WTC11 (cell line): ENCODE results near the gene C6orf52.

Experiments
- CTCF ChIP-seq: fragments of 200-600 bp; IDR thresholded peaks from 2 replicates; pipeline ENCODE4 v1.8.0; 2022; ENCODE audit warnings: antibody characterized with exemption
- E2F4 ChIP-seq: sonication (generic); formaldehyde crosslinking; IDR thresholded peaks from 2 replicates; pipeline ENCODE4 v1.8.1; 2022; ENCODE audit warnings: low read depth, mild to moderate bottlenecking, moderate library complexity, missing genetic modification reagents, borderline replicate concordance
- JUN ChIP-seq: sonication (generic); formaldehyde crosslinking; IDR thresholded peaks from 2 replicates; pipeline ENCODE4 v1.8.0; 2023; ENCODE audit warnings: mild to moderate bottlenecking, missing genetic modification reagents
- MXD4 ChIP-seq: fragments of 250-450 bp; sonication (Bioruptor Pico); IDR thresholded peaks from 2 replicates; pipeline ENCODE4 v1.8.0; 2021; ENCODE audit warnings: mild to moderate bottlenecking, moderate library complexity, borderline replicate concordance
- ZNF396 ChIP-seq: fragments of 250-450 bp; sonication (Bioruptor Pico); IDR thresholded peaks from 2 replicates; pipeline ENCODE4 v1.8.0; 2021; ENCODE audit warnings: mild to moderate bottlenecking, moderate library complexity, borderline replicate concordance
- ZNF416 ChIP-seq: fragments of 250-450 bp; sonication (Bioruptor Pico); IDR thresholded peaks from 2 replicates; pipeline ENCODE4 v1.9.0; 2021; ENCODE audit warnings: mild to moderate bottlenecking, inconsistent platforms
- ZNF532 ChIP-seq: fragments of 250-450 bp; sonication (Bioruptor Pico); IDR thresholded peaks from 2 replicates; pipeline ENCODE4 v1.9.0; 2021; ENCODE audit warnings: mild to moderate bottlenecking, borderline replicate concordance
- ZNF671 ChIP-seq: fragments of 250-450 bp; sonication (Bioruptor Pico); IDR thresholded peaks from 2 replicates; pipeline ENCODE4 v1.8.0; 2021; ENCODE audit warnings: mild to moderate bottlenecking
- TF ChIP-seq, protein P1 (sequence below): sonication (generic); formaldehyde crosslinking; IDR thresholded peaks from 2 replicates; pipeline ENCODE4 v1.8.0; 2022; ENCODE audit warnings: mild to moderate bottlenecking, missing genetic modification reagents

DNA sequence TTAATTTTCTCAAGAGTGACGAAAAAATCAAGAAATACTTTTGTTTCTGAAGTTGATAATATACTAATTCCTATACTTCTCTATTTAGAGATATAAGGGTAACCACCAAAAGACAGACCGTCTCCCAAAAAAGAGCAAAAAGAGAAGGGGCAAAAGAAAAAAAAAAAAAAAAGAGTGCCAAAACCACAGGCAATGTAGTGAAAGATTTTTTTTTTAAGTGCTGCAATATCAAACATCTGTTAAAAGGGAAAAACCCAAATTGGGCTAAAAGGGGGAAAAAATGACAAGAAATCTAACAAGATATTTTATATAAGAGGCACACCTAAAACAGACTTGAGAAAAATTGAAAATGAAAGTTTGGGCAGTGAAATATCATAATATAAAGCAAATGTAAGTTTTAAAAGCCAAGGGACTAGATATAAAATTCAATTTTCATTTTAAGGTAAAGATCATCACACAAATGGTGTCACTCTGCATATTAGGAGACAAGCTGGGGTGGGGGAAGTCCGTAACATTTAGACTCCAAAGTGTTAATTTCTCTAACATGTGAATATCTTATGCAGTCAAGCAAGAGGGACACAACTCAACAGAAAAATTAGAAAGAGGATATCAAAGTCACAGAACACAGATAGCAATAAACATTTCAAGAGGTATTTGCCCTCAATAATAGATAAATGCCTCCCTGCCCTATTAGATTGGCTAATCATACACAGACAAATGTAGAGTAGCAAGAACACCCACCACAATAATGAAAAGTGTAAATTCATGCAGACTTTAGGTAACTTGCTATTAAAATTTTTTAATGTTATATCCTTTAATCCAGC is 9.1 kb downstream of the C6orf52 start:
- TF ChIP-seq CTCF, result no peak
- TF ChIP-seq, protein P1, sequence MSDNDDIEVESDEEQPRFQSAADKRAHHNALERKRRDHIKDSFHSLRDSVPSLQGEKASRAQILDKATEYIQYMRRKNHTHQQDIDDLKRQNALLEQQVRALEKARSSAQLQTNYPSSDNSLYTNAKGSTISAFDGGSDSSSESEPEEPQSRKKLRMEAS (CRISPR knock-in tag), result no peak
- TF ChIP-seq ZNF671, result no peak
- TF ChIP-seq E2F4 (CRISPR knock-in tag), result no peak
- no peak for TF ChIP-seq MXD4 (CRISPR knock-in tag)
- no peak for TF ChIP-seq ZNF532 (CRISPR knock-in tag)
- TF ChIP-seq ZNF416, result no peak
- no peak for TF ChIP-seq JUN
- no peak for TF ChIP-seq ZNF396 (CRISPR knock-in tag)
